C4-2B (cell line): Measurements from ENCODE around the gene RPS18.

ENCODE experiments used
- H3K27ac ChIP-seq: fragments of 450-650 bp; 2 replicates; pipeline ENCODE4 v1.5.1; 2017
- ZFX ChIP-seq: fragments of 450-650 bp; IDR thresholded peaks from 2 replicates; pipeline ENCODE4 v1.6.1; 2017
- TF ChIP-seq, protein P1 (sequence below): fragments of 450-650 bp; conservative IDR thresholded peaks from 2 replicates; pipeline ENCODE4 v1.5.1; 2017; ENCODE audit warnings: mild to moderate bottlenecking

The RPS18 gene

DNA sequence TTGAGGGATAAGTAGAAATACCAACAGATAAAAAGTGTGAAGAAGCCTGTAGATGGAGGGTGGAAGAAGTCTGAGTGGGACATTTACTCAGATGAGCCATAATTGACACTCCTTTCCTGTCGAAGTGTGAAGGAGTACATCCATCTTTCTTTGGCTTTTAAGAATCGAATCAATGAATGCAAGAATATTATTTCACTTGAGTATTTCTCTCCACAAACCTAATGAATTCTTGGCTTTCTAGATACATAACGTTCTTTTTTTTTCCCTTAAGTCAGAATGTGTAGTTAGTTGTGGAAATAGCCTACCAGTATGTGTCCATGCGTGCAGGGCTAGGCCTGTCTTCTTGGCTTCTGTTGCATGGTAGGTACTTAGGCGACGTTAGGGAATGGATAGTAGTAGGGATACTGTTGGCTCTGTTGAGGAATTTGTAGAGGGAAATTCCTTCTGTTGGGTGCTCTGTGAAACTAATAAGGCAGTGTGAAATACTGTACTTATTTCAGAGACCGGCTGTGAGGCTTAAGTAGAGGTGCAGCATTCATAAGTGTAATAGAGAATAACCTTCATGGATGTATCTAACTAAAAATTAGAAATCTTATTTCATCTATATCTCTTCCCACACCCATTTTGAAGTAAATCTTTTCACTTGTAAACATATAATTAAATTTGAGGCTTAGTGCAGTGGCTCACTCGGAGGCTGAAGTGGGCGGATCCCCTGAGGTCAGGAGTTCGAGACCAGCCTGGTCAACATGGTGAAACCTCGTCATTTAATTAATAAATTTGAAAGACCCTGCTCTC lies 1.5 kb downstream of the RPS18 start:
- TF ChIP-seq ZFX: no peak
- TF ChIP-seq, protein P1, sequence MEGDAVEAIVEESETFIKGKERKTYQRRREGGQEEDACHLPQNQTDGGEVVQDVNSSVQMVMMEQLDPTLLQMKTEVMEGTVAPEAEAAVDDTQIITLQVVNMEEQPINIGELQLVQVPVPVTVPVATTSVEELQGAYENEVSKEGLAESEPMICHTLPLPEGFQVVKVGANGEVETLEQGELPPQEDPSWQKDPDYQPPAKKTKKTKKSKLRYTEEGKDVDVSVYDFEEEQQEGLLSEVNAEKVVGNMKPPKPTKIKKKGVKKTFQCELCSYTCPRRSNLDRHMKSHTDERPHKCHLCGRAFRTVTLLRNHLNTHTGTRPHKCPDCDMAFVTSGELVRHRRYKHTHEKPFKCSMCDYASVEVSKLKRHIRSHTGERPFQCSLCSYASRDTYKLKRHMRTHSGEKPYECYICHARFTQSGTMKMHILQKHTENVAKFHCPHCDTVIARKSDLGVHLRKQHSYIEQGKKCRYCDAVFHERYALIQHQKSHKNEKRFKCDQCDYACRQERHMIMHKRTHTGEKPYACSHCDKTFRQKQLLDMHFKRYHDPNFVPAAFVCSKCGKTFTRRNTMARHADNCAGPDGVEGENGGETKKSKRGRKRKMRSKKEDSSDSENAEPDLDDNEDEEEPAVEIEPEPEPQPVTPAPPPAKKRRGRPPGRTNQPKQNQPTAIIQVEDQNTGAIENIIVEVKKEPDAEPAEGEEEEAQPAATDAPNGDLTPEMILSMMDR: no peak
- H3K27ac ChIP-seq: peak overlapping the region; percentile 97

DNA sequence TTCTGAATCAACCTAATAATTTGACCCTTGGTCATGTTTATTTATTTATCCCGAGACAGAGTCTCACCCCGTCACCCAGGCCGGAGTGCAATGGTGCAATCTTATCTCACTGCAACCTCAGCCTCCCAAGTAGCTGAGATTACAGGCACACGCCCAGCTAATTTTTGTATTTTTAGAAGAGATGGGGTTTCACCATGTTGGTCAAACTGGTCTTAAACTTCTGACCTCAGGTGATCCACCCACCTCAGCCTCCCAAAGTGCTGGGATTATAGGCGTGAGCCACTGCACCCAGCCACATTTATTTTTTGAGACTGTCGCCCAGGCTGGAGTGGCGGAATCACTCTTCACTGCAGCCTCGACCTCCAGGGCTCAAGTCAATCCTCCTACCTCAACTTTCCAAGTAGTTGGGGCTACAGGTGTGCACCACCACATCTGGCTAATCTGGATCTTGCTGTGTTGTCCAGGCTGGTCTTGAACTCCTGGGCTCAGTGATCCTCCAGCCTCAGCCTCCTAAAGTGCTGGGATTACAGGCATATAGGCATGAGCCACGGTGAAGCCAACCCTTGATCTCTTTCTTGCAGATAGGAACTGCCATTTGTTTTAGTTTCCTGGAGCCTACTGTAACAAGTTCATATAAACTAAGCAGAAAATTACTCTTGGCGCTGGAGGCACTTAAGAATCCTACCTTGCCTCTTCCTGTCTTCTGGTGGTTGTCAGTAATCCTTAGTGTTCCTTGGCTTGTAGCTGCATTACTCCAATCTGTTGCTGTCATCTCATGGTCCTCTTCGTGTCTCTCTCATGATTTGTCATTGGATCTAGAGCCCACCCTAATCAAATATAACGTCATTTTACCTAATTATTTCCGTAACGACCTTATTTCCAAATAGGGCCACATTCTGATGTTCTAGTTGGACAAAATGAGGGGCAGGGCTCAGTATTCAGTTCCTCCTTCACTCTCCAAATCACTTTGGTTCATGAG lies 2.3 kb downstream of the RPS18 start:
- TF ChIP-seq, protein P1: no peak
- no peak for TF ChIP-seq ZFX
- H3K27ac ChIP-seq: peak overlapping the region; percentile 97

DNA sequence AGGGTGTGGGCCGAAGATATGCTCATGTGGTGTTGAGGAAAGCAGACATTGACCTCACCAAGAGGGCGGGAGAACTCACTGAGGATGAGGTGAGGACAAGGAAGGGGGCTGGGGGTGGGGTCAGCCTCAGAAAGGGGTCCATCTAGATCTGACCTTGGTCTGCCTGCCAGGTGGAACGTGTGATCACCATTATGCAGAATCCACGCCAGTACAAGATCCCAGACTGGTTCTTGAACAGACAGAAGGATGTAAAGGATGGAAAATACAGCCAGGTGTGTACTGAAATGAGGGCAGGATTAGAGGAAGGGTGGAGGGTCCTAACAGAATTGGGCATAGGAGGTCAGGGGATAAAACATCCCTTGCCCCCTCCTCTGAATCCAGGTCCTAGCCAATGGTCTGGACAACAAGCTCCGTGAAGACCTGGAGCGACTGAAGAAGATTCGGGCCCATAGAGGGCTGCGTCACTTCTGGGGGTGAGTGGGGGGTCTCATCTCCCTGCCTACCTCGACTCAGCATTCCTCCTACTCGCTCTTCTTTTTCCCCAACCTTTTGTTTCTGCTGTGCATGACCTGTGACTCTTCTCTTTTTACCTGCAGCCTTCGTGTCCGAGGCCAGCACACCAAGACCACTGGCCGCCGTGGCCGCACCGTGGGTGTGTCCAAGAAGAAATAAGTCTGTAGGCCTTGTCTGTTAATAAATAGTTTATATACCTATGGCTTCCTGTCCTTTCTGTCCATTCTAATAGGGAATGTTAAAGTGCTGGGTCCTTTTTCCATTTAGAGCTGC lies 4.1 kb downstream of the RPS18 start:
- H3K27ac ChIP-seq: peak overlapping the region; percentile 97

DNA sequence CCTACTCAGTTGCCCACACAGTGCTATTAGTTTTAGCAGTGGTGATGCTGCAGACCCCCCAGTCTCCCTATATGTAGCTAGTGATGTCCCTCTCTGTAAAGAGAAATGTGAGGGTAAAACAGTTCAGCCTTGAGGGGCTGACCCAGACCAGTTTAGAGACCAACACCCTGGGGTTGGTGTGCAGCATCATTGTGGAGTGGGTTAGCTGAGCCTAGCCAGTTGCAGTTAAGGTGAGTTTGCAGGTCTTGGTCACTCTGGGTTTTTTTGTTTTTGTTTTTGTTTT lies 4.6 kb downstream of the RPS18 start:
- peak overlapping the region; percentile 97 for H3K27ac ChIP-seq
- TF ChIP-seq, protein P1: no peak
- TF ChIP-seq ZFX: no peak

DNA sequence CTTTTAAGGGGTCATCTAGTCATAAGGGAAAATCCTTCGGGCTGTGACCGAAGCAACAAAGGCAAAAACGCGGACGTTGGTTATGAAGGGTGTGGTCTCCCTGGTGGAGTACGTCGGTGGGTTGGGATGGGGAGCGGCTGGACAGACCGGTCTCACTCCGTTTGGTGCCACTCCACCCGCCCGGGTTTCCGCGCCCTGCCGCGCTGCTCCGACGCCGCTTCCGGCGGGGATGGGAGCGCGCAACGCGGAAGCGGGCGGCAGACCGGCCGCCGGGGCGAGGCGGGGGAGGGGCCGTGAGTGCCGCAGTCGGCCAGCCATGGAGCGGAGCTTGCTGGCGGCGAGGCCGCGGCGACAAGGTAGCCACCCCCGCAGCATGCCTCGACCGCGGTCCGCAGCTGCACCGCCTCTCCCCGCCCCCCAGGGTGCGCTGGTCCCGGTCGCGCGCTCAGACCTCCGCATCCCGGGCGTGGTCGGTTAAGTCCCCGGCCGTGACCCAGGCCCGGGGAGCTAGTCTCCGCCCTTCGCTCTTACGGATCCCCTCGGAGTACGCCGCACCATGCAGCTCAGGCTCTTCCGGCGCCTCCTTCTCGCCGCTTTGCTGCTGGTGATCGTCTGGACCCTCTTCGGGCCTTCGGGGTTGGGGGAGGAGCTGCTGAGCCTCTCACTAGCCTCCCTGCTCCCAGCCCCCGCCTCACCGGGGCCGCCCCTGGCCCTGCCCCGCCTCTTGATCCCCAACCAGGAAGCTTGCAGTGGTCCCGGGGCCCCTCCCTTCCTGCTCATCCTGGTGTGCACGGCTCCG lies 5.2 kb downstream of the RPS18 start, which contains the start of gene B3GALT4:
TSS of gene B3GALT4 (plus strand) at position 260 of the 799 bp plus-strand sequence. CDS start at position 557, 297 bp downstream.
- H3K27ac ChIP-seq: peak within 1 kb of the TSS; percentile 97
- no peak for TF ChIP-seq ZFX
- TF ChIP-seq, protein P1: peak; percentile 43

DNA sequence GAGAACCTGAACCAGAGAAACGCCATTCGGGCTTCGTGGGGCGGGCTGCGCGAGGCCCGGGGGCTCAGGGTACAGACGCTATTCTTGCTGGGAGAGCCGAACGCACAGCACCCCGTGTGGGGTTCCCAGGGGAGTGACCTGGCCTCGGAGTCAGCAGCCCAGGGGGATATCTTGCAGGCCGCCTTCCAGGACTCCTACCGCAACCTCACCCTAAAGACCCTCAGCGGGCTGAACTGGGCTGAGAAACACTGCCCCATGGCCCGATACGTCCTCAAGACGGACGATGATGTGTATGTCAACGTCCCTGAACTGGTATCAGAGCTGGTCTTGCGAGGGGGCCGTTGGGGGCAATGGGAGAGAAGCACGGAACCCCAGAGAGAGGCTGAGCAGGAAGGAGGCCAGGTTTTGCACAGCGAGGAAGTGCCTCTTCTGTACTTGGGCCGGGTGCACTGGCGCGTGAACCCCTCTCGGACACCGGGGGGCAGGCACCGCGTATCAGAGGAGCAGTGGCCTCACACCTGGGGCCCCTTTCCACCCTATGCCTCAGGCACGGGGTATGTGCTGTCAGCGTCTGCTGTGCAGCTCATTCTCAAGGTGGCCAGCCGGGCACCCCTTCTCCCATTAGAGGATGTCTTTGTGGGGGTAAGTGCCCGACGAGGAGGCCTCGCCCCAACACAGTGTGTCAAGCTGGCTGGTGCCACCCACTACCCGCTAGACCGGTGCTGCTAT lies 6.0 kb downstream of the RPS18 start:
- peak overlapping the region; percentile 97 for H3K27ac ChIP-seq

More for the DNA sequence above, 6.0 kb downstream of the RPS18 start:
- TF ChIP-seq, protein P1: 0 out of 2 replicates have a peak, but pooled peaks have one; percentile 0
- no peak for TF ChIP-seq ZFX
